ENCODE measurements around the gene PTCHD4. TPM values are rescaled to one million over a fixed set of nuclear protein-coding genes. Genes with fewer than 3 reads are reported as not detected.
"Not testable (repeated sequence)": the region's sequence is repeated elsewhere in the genome, so short reads cannot be mapped to it uniquely, and the experiment has no call there.

PTCHD4 gene
- total and polyA plus RNA-seq, 10 donors, result 0.02 to 0.33 (median 0.23) TPM; not detected in 6

DNA sequence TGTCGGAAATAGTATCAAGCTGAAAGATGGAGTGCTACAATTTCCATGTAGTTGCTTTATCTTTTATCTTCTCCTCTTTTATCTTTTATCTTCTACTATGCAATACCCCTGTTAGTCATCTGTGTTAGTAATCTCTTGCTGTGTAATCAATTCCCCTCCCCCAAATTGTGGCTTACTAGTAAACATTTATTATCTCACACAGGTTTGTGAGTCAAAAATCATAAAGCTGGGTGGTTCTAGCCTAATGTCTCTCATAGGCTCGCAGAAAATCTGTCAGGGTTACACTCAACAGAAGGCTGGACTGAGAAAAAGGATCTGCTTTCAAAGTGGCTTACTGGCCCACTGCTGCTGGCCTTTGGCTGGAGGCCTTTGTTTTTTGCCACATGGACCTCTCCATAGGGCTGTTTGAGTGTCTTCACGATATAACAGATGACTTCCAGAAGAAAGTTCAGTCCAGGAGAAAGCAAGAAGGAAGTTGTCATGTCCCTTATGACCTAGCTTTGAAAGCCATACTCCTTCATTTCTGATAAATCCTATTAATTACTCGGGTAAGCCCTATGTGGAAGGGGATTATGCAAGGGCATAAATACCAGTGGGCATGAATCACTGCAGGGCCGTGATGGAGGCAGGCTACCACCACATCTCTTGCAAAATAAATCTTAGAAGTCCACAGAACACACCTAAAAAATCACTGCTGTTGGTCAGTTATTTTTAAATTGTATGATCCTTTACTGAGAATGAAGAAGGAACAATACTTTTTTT is 24.5 kb upstream of the PTCHD4 start:
- H3K27ac ChIP-seq, result no peak overlapping the region
- no peak for DNase-seq
- 68 to 84% (median 76%) methylated on average over 5 of the region's 5 CpGs for WGBS, 5 donors
- TF ChIP-seq POLR2A (IDR thresholded peaks at IDR 0.05) (no peak), POLR2AphosphoS5 (IDR thresholded peaks at IDR 0.05) (no peak)
- TF ChIP-seq, protein P1, sequence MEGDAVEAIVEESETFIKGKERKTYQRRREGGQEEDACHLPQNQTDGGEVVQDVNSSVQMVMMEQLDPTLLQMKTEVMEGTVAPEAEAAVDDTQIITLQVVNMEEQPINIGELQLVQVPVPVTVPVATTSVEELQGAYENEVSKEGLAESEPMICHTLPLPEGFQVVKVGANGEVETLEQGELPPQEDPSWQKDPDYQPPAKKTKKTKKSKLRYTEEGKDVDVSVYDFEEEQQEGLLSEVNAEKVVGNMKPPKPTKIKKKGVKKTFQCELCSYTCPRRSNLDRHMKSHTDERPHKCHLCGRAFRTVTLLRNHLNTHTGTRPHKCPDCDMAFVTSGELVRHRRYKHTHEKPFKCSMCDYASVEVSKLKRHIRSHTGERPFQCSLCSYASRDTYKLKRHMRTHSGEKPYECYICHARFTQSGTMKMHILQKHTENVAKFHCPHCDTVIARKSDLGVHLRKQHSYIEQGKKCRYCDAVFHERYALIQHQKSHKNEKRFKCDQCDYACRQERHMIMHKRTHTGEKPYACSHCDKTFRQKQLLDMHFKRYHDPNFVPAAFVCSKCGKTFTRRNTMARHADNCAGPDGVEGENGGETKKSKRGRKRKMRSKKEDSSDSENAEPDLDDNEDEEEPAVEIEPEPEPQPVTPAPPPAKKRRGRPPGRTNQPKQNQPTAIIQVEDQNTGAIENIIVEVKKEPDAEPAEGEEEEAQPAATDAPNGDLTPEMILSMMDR (IDR thresholded peaks at IDR 0.05 in 8 of 11, conservative IDR thresholded peaks at IDR 0.05 in 3 of 11), result no peak
- no peak overlapping the region for H3K4me3 ChIP-seq
- no peaks in the 10 kb centered on the region for H3K27me3 ChIP-seq (replicated peaks in 1 of 7)
- H3K4me1 ChIP-seq, result no peaks in the 10 kb centered on the region
- H3K36me3 ChIP-seq, result no peaks in the 10 kb centered on the region
- H3K9me3 ChIP-seq, result no peaks in the 10 kb centered on the region
- intact Hi-C loops (cut with DNase I; ENCODE audit: low total_unique reads), result no loop called here

DNA sequence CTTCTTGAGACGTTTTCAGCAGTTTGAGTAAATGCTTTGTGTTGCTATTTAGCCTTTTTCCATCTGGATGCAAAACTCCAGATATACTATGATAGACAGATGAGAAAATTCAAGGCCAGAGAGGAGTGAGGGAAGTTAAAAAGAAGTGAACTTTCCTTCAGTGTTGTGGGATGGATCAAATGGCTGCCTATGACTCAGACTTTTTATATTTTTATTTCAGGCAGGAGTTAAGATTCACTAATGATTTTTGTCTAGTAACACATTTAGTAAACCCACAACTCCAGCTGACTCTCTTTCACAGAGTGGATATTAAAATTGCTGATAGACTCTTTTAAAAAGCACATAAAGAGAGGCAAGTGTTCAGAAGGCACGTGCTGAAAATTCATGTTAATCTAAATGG is 23.2 kb upstream of the PTCHD4 start:
- H3K27me3 ChIP-seq (replicated peaks in 1 of 7), result no peaks in the 10 kb centered on the region
- H3K36me3 ChIP-seq, result no peaks in the 10 kb centered on the region
- H3K4me1 ChIP-seq, result no peaks in the 10 kb centered on the region
- H3K4me3 ChIP-seq, result no peak overlapping the region
- intact Hi-C loops (cut with DNase I; ENCODE audit: low total_unique reads), result no loop called here
- no peak overlapping the region for H3K27ac ChIP-seq
- DNase-seq, result no peak
- TF ChIP-seq, protein P1 (IDR thresholded peaks at IDR 0.05 in 8 of 11, conservative IDR thresholded peaks at IDR 0.05 in 3 of 11), result no peak
- TF ChIP-seq POLR2A (IDR thresholded peaks at IDR 0.05) (no peak), POLR2AphosphoS5 (IDR thresholded peaks at IDR 0.05) (no peak)
- H3K9me3 ChIP-seq, result no peaks in the 10 kb centered on the region
- 37 to 62% (median 44%) methylated on average over 2 of the region's 2 CpGs for WGBS, 5 donors

DNA sequence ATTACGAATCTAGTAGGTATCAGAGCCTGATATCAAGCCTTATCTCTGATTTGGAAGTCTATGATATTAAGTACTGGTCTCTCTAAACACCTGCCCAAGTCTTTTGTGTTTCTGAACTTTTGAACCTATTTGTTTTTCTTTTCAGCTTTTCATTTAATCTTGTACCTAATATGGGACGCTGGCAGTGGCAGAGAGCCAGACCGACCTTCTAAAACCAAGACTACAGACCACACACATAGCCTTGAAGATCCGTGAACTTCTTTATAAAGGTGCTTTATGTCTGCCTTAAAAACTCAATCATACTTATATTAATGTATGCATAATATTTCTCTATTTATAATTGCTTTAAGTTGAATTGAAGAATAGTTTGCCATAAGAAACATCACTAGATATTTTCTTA is 12.6 kb upstream of the PTCHD4 start:
- Histone ChIP-seq H3K9me3 (no peaks in the 10 kb centered on the region), H3K27ac (no peak overlapping the region), H3K4me1 (no peaks in the 10 kb centered on the region), H3K36me3 (no peaks in the 10 kb centered on the region), H3K27me3 (replicated peaks in 1 of 7) (no peaks in the 10 kb centered on the region), H3K4me3 (no peak overlapping the region)
- intact Hi-C loops (cut with DNase I; ENCODE audit: low total_unique reads), result no loop called here
- no peak for DNase-seq
- TF ChIP-seq POLR2AphosphoS5 (IDR thresholded peaks at IDR 0.05) (no peak), POLR2A (IDR thresholded peaks at IDR 0.05) (no peak)
- TF ChIP-seq, protein P1 (IDR thresholded peaks at IDR 0.05 in 8 of 11, conservative IDR thresholded peaks at IDR 0.05 in 3 of 11), result no peak
- 73 to 84% (median 82%) methylated on average over 4 of the region's 4 CpGs for WGBS, 5 donors

DNA sequence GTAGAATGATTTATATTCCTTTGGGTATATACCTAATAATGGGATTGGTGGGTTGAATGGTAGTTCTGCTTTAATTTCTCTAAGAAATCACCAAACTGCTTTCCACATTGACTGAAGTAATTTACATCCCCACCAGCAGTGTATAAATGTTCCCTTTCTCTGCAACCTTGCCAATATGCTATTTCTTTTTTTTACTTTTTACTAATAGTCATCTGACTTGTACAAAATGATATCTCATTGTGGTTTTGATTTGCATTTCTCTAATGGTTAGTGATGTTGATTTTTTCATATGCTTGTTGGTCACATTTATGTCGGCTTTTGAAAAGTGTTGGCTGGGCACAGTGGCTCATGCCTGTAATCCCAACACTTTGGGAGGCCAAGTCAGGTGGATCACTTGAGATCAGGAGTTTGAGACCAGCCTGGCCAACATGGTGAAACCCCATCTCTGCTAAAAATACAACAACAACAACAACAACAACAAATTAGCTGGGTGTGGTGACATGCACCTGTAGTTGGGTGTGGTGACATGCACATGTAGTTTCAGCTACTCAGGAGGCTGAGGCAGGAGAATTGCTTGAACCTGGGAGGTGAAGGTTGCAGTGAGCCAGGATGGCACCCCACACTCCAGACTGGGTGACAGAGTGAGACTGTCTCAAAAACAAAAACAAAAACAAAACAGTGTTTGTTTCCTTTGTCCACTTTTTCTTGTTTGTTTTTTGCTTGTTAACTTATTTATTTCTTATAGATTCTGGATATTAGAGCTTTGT is 11.2 kb upstream of the PTCHD4 start:
- H3K36me3 ChIP-seq; H3K4me3 ChIP-seq; DNase-seq; H3K27ac ChIP-seq; H3K9me3 ChIP-seq; H3K27me3 ChIP-seq (replicated peaks in 1 of 7); H3K4me1 ChIP-seq; intact Hi-C loops (cut with DNase I; ENCODE audit: low total_unique reads): not testable (repeated sequence)
- 61 to 82% (median 74%) methylated on average over 1 of the region's 1 CpG for WGBS, 5 donors
